B cell (primary cell): Measurements from ENCODE around the gene LRRC7. TPM values are rescaled to one million over a fixed set of nuclear protein-coding genes. Genes with fewer than 3 reads are reported as not detected.

Experiments
- ATAC-seq: fragments of 200-7000 bp; cut with Tn5 transposase; one replicate; pipeline ENCODE4 v1.10.0; 2021; ENCODE audit warnings: low read depth, mild to moderate bottlenecking, moderate number of reproducible peaks, moderate library complexity
- CTCF ChIA-PET: fragments of 350-600 bp; sonication (Branson Sonifier 250); formaldehyde crosslinking; loops from one replicate; lab custom pipeline; 2021; ENCODE audit warnings: antibody characterized with exemption, inconsistent platforms; lab: Charles Lee
- POLR2A ChIA-PET: fragments of 350-600 bp; sonication (Branson Sonifier 250); formaldehyde crosslinking; loops from one replicate; lab custom pipeline; 2021; ENCODE audit warnings: antibody characterized with exemption; lab: Charles Lee
- DNase-seq: peaks from one replicate; pipeline ENCODE4 v3.0.0; 2013
- H2AFZ ChIP-seq: 2 replicates; pipeline ENCODE4 v1.6.1; 2012; ENCODE audit warnings: mild to moderate bottlenecking, low read depth, low read length; ENCODE audit not compliant: insufficient read depth, poor library complexity, severe bottlenecking
- H3K27ac ChIP-seq, 2 donors: 1 replicate in 1 of 2; 2 replicates in 1 of 2; pipeline ENCODE4 v1.5.1; 2012 to 2013; ENCODE audit warnings: low read length in 2 of 2, mild to moderate bottlenecking in 2 of 2, moderate library complexity in 1 of 2
- H3K27me3 ChIP-seq, 4 experiments: fragments of 200-600 bp in 1 of 4; sonication (generic) in 1 of 4; replicated peaks in 1 of 4; 1 replicate in 2 of 4; 2 replicates in 2 of 4; pipeline versions ENCODE4 v1.6.1 to v1.7.0; 2013 to 2016; ENCODE audit warnings: low read length in 3 of 4, mild to moderate bottlenecking in 2 of 4, mixed read lengths in 1 of 4, moderate library complexity in 1 of 4; ENCODE audit not compliant: insufficient read depth in 4 of 4, control insufficient read depth in 3 of 4; ENCODE audit errors: control extremely low read depth in 1 of 4
- H3K36me3 ChIP-seq, 2 experiments: replicated peaks in 1 of 2; 1 replicate in 1 of 2; 2 replicates in 1 of 2; pipeline versions ENCODE4 v1.6.1 to v1.7.1; 2013; ENCODE audit warnings: low read length in 1 of 2; ENCODE audit not compliant: insufficient read depth in 2 of 2, control insufficient read depth in 1 of 2; ENCODE audit errors: control extremely low read depth in 1 of 2, extremely low read depth in 1 of 2
- H3K4me1 ChIP-seq, 2 donors: fragments of 200-600 bp in 1 of 2; sonication (generic) in 1 of 2; 1 replicate in 1 of 2; 2 replicates in 1 of 2; pipeline versions ENCODE4 v1.5.1 to v1.6.1; 2013 to 2017; ENCODE audit warnings: low read length in 2 of 2; ENCODE audit not compliant: control insufficient read depth in 2 of 2, insufficient read depth in 2 of 2
- H3K4me2 ChIP-seq: replicated peaks from 2 replicates; pipeline ENCODE3; 2012; ENCODE audit warnings: mild to moderate bottlenecking, low read depth, low read length; ENCODE audit not compliant: poor library complexity, severe bottlenecking
- H3K4me3 ChIP-seq, 5 experiments: fragments of 200-600 bp in 1 of 5; sonication (generic) in 1 of 5; 1 replicate in 3 of 5; 2 replicates in 2 of 5; pipeline versions ENCODE4 v1.5.1 to v1.7.0; 2011 to 2016; ENCODE audit warnings: low read length in 4 of 5, mild to moderate bottlenecking in 4 of 5, low read depth in 2 of 5, control low read depth in 1 of 5, moderate library complexity in 1 of 5; ENCODE audit not compliant: insufficient read depth in 1 of 5; ENCODE audit errors: control extremely low read depth in 1 of 5, extremely low read depth in 1 of 5
- H3K79me2 ChIP-seq: fragments of 200-600 bp; sonication (generic); one replicate; pipeline ENCODE4 v1.6.0; 2016; ENCODE audit warnings: low read length; ENCODE audit not compliant: control insufficient read depth, insufficient read depth
- H3K9ac ChIP-seq: fragments of 200-600 bp; sonication (generic); 2 replicates; pipeline ENCODE4 v1.6.1; 2017; ENCODE audit warnings: mild to moderate bottlenecking, low read length, moderate library complexity
- H3K9me3 ChIP-seq, 3 donors: one replicate each; pipeline versions ENCODE4 v1.6.1 to v1.7.1; 2013; ENCODE audit warnings: low read length in 2 of 3; ENCODE audit not compliant: control insufficient read depth in 2 of 3, insufficient read depth in 1 of 3; ENCODE audit errors: control extremely low read depth in 1 of 3
- H4K20me1 ChIP-seq: 2 replicates; pipeline ENCODE4 v1.6.0; 2012; ENCODE audit warnings: mild to moderate bottlenecking, low read length; ENCODE audit not compliant: insufficient read depth, control insufficient read depth, poor library complexity, severe bottlenecking
- H3K27ac Mint-ChIP-seq: one replicate; pipeline ENCODE4 v1.8.0; 2021; ENCODE audit warnings: mixed read lengths
- H3K27me3 Mint-ChIP-seq: one replicate; pipeline ENCODE4 v1.8.0; 2021; ENCODE audit warnings: mixed read lengths
- H3K4me1 Mint-ChIP-seq: one replicate; pipeline ENCODE4 v1.8.0; 2021; ENCODE audit warnings: mixed read lengths
- H3K4me3 Mint-ChIP-seq: one replicate; pipeline ENCODE4 v1.8.0; 2021; ENCODE audit warnings: mixed read lengths
- H3K9me3 Mint-ChIP-seq: one replicate; pipeline ENCODE4 v1.8.0; 2022; ENCODE audit warnings: mixed read lengths; ENCODE audit not compliant: insufficient read depth
- EZH2 ChIP-seq: IDR thresholded peaks from 2 replicates; pipeline ENCODE4 v1.6.1; 2012; ENCODE audit warnings: borderline replicate concordance, low read depth, mild to moderate bottlenecking, moderate library complexity, low read length; ENCODE audit not compliant: insufficient read depth, poor library complexity, severe bottlenecking
- WGBS: methylation state at CpG from one replicate; pipeline ENCODE4 v1.1.5; 2013; ENCODE audit warnings: missing lambda C conversion rate; ENCODE audit not compliant: insufficient coverage; 5-methylcytosine and 5-hydroxymethylcytosine counted together
- intact Hi-C: fragments of 100-400 bp; cut with micrococcal nuclease; formaldehyde crosslinking; loops from one replicate; pipeline ENCODE4 v1.10.0; 2022
- polyA plus RNA-seq: library from polyadenylated mRNA; depleted of rRNA; stranded (reverse); fragments of >200 nt; gene quantifications from 2 replicates; pipeline ENCODE4 v1.2.3, GENCODE V29; 2012
- total RNA-seq, 2 donors: library from RNA; stranded (reverse); fragments of 120-200 nt in 1 of 2; gene quantifications; 1 replicate in 1 of 2; 2 replicates in 1 of 2; pipeline versions ENCODE4 v1.2.3 to v1.2.4, GENCODE V29; 2013 to 2022
- TF ChIP-seq, protein P1 (sequence below): fragments of 200-600 bp; IDR thresholded peaks from one replicate; pipeline ENCODE4 v1.8.0; 2022; ENCODE audit warnings: antibody characterized with exemption, mild to moderate bottlenecking

LRRC7 gene
- total and polyA plus RNA-seq, 2 donors (not counting 1 experiment from before 2014, with no cell fraction given): not detected

- no peak for ATAC-seq
- no CpG with 5 or more reads among the region's 1 CpG for WGBS
Measured at GRCh38 chr1:70084314-70084915, 516.7 kb downstream of the LRRC7 start.

GRCh38 chr1:70085521-70085920, 517.8 kb downstream of the LRRC7 start:
- no peaks in the 10 kb centered on the region for H4K20me1 ChIP-seq
- Mint-ChIP-seq H3K27ac (no peak overlapping the region), H3K4me3 (no peak overlapping the region), H3K27me3 (peaks cover 4% of the 10 kb centered on the region), H3K4me1 (peaks cover 5% of the 10 kb centered on the region), H3K9me3 (peaks cover 4% of the 10 kb centered on the region)
- H3K9me3 ChIP-seq: peaks cover 0 to 1% (median 0%) of the 10 kb centered on the region in 3 donors
- TF ChIP-seq, protein P1, sequence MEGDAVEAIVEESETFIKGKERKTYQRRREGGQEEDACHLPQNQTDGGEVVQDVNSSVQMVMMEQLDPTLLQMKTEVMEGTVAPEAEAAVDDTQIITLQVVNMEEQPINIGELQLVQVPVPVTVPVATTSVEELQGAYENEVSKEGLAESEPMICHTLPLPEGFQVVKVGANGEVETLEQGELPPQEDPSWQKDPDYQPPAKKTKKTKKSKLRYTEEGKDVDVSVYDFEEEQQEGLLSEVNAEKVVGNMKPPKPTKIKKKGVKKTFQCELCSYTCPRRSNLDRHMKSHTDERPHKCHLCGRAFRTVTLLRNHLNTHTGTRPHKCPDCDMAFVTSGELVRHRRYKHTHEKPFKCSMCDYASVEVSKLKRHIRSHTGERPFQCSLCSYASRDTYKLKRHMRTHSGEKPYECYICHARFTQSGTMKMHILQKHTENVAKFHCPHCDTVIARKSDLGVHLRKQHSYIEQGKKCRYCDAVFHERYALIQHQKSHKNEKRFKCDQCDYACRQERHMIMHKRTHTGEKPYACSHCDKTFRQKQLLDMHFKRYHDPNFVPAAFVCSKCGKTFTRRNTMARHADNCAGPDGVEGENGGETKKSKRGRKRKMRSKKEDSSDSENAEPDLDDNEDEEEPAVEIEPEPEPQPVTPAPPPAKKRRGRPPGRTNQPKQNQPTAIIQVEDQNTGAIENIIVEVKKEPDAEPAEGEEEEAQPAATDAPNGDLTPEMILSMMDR: no peak
- no peak for TF ChIP-seq EZH2
- H3K27ac ChIP-seq: no peak overlapping the region
- H3K36me3 ChIP-seq: no peaks in the 10 kb centered on the region
- no peak overlapping the region for H3K4me2 ChIP-seq
- peaks cover 0 to 3% of the 10 kb centered on the region in 2 donors for H3K4me1 ChIP-seq
- no peak overlapping the region for H2AFZ ChIP-seq
- ATAC-seq (no peak), DNase-seq (no peak)
- intact Hi-C loops: no loop called here
- no peak overlapping the region for H3K4me3 ChIP-seq
- H3K9ac ChIP-seq: no peak overlapping the region
- ChIA-PET CTCF (no interaction called here), POLR2A (no interaction called here)
- no peaks in the 10 kb centered on the region for H3K27me3 ChIP-seq
- no peaks in the 10 kb centered on the region for H3K79me2 ChIP-seq

More at GRCh38 chr1:70084314-70084915, 516.7 kb downstream of the LRRC7 start:
- H4K20me1 ChIP-seq: no peaks in the 10 kb centered on the region
- H3K27me3 ChIP-seq: no peaks in the 10 kb centered on the region
- POLR2A ChIA-PET: no interaction called here
- no peak overlapping the region for H3K4me2 ChIP-seq
- H3K27ac Mint-ChIP-seq: no peak overlapping the region
- no peaks in the 10 kb centered on the region for H3K79me2 ChIP-seq
- peaks cover 0 to 3% of the 10 kb centered on the region in 2 donors for H3K4me1 ChIP-seq
- peaks cover 5% of the 10 kb centered on the region for H3K4me1 Mint-ChIP-seq
- no peak overlapping the region for H3K4me3 ChIP-seq
- H3K9me3 Mint-ChIP-seq: peaks cover 4% of the 10 kb centered on the region
- H3K9ac ChIP-seq: no peak overlapping the region
- H2AFZ ChIP-seq: no peak overlapping the region
- H3K9me3 ChIP-seq: peaks cover 0 to 1% (median 0%) of the 10 kb centered on the region in 3 donors
- CTCF ChIA-PET: no interaction called here
- H3K27me3 Mint-ChIP-seq: peaks cover 4% of the 10 kb centered on the region
- DNase-seq: no peak
- H3K4me3 Mint-ChIP-seq: no peak overlapping the region
- H3K36me3 ChIP-seq: no peaks in the 10 kb centered on the region
- TF ChIP-seq, protein P1: no peak
- TF ChIP-seq EZH2: no peak
- H3K27ac ChIP-seq: no peak overlapping the region
- intact Hi-C loops: no loop called here
